Measurements from ENCODE around the gene TMEM165.

GRCh38 chr4:55397126-55397436 lies 1.3 kb downstream of the TMEM165 start:
- no peak for TF ChIP-seq TAF1 (IDR thresholded peaks at IDR 0.05; ENCODE audit: low read depth, low read length)
- TF ChIP-seq POLR2A (IDR thresholded peaks at IDR 0.05; ENCODE audit: low read depth, low read length), result no peak; the same call in 1 of the 2 replicates
- TF ChIP-seq SPI1 (IDR thresholded peaks at IDR 0.05; ENCODE audit: low read depth, low read length), result no peak
